Measurements from ENCODE around the gene ATL1. TPM values are rescaled to one million over a fixed set of nuclear protein-coding genes. Genes with fewer than 3 reads are reported as not detected.
A peak's percentile ranks its signal among the peaks of the same experiment; 100 is the strongest.

Gene ATL1
- total RNA-seq, 2 experiments from 2014 or later: 0.82 to 1.6 TPM

- TF ChIP-seq EZH2phosphoT487 (IDR thresholded peaks at IDR 0.05; ENCODE audit: borderline replicate concordance, low read depth, low read length): no peak
- TF ChIP-seq CTCF (conservative IDR thresholded peaks at IDR 0.05; ENCODE audit: low read length): 0 out of 2 replicates have a peak, but pooled peaks have one; percentile 9
- peak; percentile 65 for DNase-seq (ENCODE audit: low spot score)
These were observed 108.3 kb downstream of the ATL1 start, which contains the start of gene SAV1 for GRCh38 chr14:50667996-50668825. Gene SAV1 (minus strand): TSS chr14:50668306. CDS start chr14:50667967, 339 bp downstream.

GRCh38 chr14:50668826-50669143 is 108.8 kb downstream of the ATL1 start:
- Histone ChIP-seq H4K20me1 (ENCODE audit: insufficient read depth, low read length) (no peaks in the 10 kb centered on the region), H2AFZ (ENCODE audit: low read length) (peak overlapping the region; percentile 91), H3K36me3 (ENCODE audit: insufficient read depth, low read length) (peaks cover 10% of the 10 kb centered on the region), H3K4me1 (ENCODE audit: insufficient read depth, low read length, poor library complexity, severe bottlenecking) (peaks cover 22% of the 10 kb centered on the region), H3K9me3 (ENCODE audit: low read length) (no peaks in the 10 kb centered on the region), H3K4me2 (ENCODE audit: low read length) (peak overlapping the region; percentile 87), H3K79me2 (ENCODE audit: insufficient read depth, low read depth, low read length) (peaks cover 23% of the 10 kb centered on the region; the same call in 1 of the 2 replicates), H3K4me3 (ENCODE audit: low read depth, low read length, poor library complexity, severe bottlenecking) (peak overlapping the region; percentile 92), H3K27ac (ENCODE audit: low read depth, low read length, poor library complexity, severe bottlenecking) (no peak overlapping the region), H3K9me2 (ENCODE audit: insufficient read depth, low read length) (no peaks in the 10 kb centered on the region)
- ChIA-PET POLR2A (no interaction called here), CTCF (ENCODE audit: unreplicated experiment) (interaction anchor here (0.6 kb wide), 1 partner anchor 60 kb away, joined by 3 read pairs; no protein-coding TSS in a partner anchor)
- no peak for DNase-seq (ENCODE audit: low spot score)
- TSS peak; percentile 86 for BruUV-seq (replicated peaks)
- TF ChIP-seq EZH2phosphoT487 (IDR thresholded peaks at IDR 0.05; ENCODE audit: borderline replicate concordance, low read depth, low read length) (no peak), CTCF (conservative IDR thresholded peaks at IDR 0.05; ENCODE audit: low read length) (no peak)
- intact Hi-C loops (cut with micrococcal nuclease; ENCODE audit: unreplicated experiment): loop anchor here (5.0 kb wide), 1 partner anchor 209 kb away; no protein-coding TSS in a partner anchor

More at GRCh38 chr14:50667996-50668825, 108.3 kb downstream of the ATL1 start, which contains the start of gene SAV1:
- Histone ChIP-seq H3K79me2 (ENCODE audit: insufficient read depth, low read depth, low read length) (peaks cover 23% of the 10 kb centered on the region; the same call in 1 of the 2 replicates), H4K20me1 (ENCODE audit: insufficient read depth, low read length) (no peaks in the 10 kb centered on the region), H3K9me3 (ENCODE audit: low read length) (no peaks in the 10 kb centered on the region), H3K4me1 (ENCODE audit: insufficient read depth, low read length, poor library complexity, severe bottlenecking) (peaks cover 22% of the 10 kb centered on the region), H3K27ac (ENCODE audit: low read depth, low read length, poor library complexity, severe bottlenecking) (peak within 1 kb of the TSS; percentile 40), H3K4me2 (ENCODE audit: low read length) (peak within 1 kb of the TSS; percentile 87), H3K4me3 (ENCODE audit: low read depth, low read length, poor library complexity, severe bottlenecking) (peak within 1 kb of the TSS; percentile 92), H3K9me2 (ENCODE audit: insufficient read depth, low read length) (no peaks in the 10 kb centered on the region), H2AFZ (ENCODE audit: low read length) (peak within 1 kb of the TSS; percentile 91), H3K36me3 (ENCODE audit: insufficient read depth, low read length) (peaks cover 10% of the 10 kb centered on the region)
- BruUV-seq (replicated peaks): no TSS peak
- intact Hi-C loops (cut with micrococcal nuclease; ENCODE audit: unreplicated experiment): loop anchor here (2.0 to 5.0 kb wide), 2 partner anchors 193 to 209 kb away; no protein-coding TSS in a partner anchor
- ChIA-PET POLR2A (no interaction called here), CTCF (ENCODE audit: unreplicated experiment) (interaction anchor here (0.6 kb wide), 1 partner anchor 60 kb away, joined by 3 read pairs; no protein-coding TSS in a partner anchor)

Data from OCI-LY7 (cell line).